ENCODE data around the gene F7.

DNA sequence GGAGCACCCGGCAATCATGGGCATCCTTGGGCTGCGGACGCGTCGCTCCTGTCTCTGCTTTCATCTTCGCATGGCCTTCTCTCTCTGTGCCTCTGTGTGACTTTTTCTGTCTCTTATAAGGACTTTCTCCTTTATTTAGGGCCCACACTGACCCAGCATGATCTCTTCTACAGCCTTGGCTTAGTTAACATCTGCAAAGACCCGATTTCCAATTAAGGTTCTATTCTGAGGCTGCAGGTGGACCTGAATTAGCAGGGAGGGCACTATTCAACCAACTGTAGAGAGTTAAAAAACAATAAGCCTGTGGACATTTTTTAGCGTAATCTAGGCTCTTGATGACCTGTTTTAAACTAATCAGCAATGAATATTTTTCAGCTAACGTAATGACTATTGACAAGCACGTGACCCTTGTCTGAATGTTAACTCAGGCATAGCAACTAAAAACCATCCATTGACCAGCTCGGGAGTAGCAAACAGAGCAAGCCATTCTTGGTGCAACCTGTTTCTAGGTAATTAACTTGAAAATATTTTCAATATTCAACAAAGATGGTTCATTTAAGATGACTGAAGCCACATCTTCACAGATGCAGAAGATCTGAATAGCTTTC lies 32.2 kb downstream of the F7 start:
- TF ChIP-seq, protein P1, sequence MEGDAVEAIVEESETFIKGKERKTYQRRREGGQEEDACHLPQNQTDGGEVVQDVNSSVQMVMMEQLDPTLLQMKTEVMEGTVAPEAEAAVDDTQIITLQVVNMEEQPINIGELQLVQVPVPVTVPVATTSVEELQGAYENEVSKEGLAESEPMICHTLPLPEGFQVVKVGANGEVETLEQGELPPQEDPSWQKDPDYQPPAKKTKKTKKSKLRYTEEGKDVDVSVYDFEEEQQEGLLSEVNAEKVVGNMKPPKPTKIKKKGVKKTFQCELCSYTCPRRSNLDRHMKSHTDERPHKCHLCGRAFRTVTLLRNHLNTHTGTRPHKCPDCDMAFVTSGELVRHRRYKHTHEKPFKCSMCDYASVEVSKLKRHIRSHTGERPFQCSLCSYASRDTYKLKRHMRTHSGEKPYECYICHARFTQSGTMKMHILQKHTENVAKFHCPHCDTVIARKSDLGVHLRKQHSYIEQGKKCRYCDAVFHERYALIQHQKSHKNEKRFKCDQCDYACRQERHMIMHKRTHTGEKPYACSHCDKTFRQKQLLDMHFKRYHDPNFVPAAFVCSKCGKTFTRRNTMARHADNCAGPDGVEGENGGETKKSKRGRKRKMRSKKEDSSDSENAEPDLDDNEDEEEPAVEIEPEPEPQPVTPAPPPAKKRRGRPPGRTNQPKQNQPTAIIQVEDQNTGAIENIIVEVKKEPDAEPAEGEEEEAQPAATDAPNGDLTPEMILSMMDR (IDR thresholded peaks at IDR 0.05; ENCODE audit: insufficient read depth, low read length, poor library complexity, severe bottlenecking): no peak
- no peak for TF ChIP-seq EZH2phosphoT487 (conservative IDR thresholded peaks at IDR 0.05; ENCODE audit: low read length)
